ENCODE results near the gene SEMG1.

Gene SEMG1

GRCh38 chr20:45221076-45221475 is 14.2 kb downstream of the SEMG1 start, which contains the start of gene SEMG2:
Gene SEMG2, plus strand, starts transcription at chr20:45221373. Its CDS starts 17 bp downstream, at chr20:45221390.
- no peaks in the 10 kb centered on the region for H3K27me3 ChIP-seq (ENCODE audit: insufficient read depth, low read depth)
- no peak within 1 kb of the TSS for H2AFZ ChIP-seq (ENCODE audit: low read depth)
- H3K9ac ChIP-seq, result no peak within 1 kb of the TSS
- no peaks in the 10 kb centered on the region for H3K4me1 ChIP-seq (ENCODE audit: low read depth, poor library complexity, severe bottlenecking)
- no peak within 1 kb of the TSS for H3K27ac ChIP-seq
- no peaks in the 10 kb centered on the region for H3K36me3 ChIP-seq (ENCODE audit: insufficient read depth)
- TF ChIP-seq CTCF (conservative IDR thresholded peaks at IDR 0.05; ENCODE audit: low read depth, low read length), result no peak
- H3K4me3 ChIP-seq (IDR thresholded peaks at IDR 0.05; ENCODE audit: insufficient read depth, low read depth, low read length), result no peak within 1 kb of the TSS
- H4K20me1 ChIP-seq (ENCODE audit: insufficient read depth), result no peaks in the 10 kb centered on the region
- H3K79me2 ChIP-seq (ENCODE audit: insufficient read depth, low read depth), result no peaks in the 10 kb centered on the region
- no peak within 1 kb of the TSS for H3K4me2 ChIP-seq

- Histone ChIP-seq H3K9ac (no peak overlapping the region), H3K4me2 (no peak overlapping the region), H3K27ac (no peak overlapping the region), H2AFZ (ENCODE audit: low read depth) (no peak overlapping the region), H3K27me3 (ENCODE audit: insufficient read depth, low read depth) (no peaks in the 10 kb centered on the region), H3K4me1 (ENCODE audit: low read depth, poor library complexity, severe bottlenecking) (no peaks in the 10 kb centered on the region), H4K20me1 (ENCODE audit: insufficient read depth) (no peaks in the 10 kb centered on the region), H3K4me3 (IDR thresholded peaks at IDR 0.05; ENCODE audit: insufficient read depth, low read depth, low read length) (no peak overlapping the region), H3K79me2 (ENCODE audit: insufficient read depth, low read depth) (no peaks in the 10 kb centered on the region), H3K36me3 (ENCODE audit: insufficient read depth) (no peaks in the 10 kb centered on the region)
- TF ChIP-seq CTCF (conservative IDR thresholded peaks at IDR 0.05; ENCODE audit: low read depth, low read length), result no peak
Observed at GRCh38 chr20:45223136-45223535, 16.3 kb downstream of the SEMG1 start.

GRCh38 chr20:45226287-45226686 is 19.5 kb downstream of the SEMG1 start:
- Histone ChIP-seq H4K20me1 (ENCODE audit: insufficient read depth) (no peaks in the 10 kb centered on the region), H3K79me2 (ENCODE audit: insufficient read depth, low read depth) (no peaks in the 10 kb centered on the region), H3K4me1 (ENCODE audit: low read depth, poor library complexity, severe bottlenecking) (no peaks in the 10 kb centered on the region), H3K9ac (no peak overlapping the region), H3K27me3 (ENCODE audit: insufficient read depth, low read depth) (no peaks in the 10 kb centered on the region), H3K27ac (no peak overlapping the region), H3K36me3 (ENCODE audit: insufficient read depth) (no peaks in the 10 kb centered on the region), H3K4me2 (no peak overlapping the region), H2AFZ (ENCODE audit: low read depth) (no peak overlapping the region), H3K4me3 (IDR thresholded peaks at IDR 0.05; ENCODE audit: insufficient read depth, low read depth, low read length) (no peak overlapping the region)
- TF ChIP-seq CTCF (conservative IDR thresholded peaks at IDR 0.05; ENCODE audit: low read depth, low read length), result no peak

- H3K9ac ChIP-seq, result no peak overlapping the region
- H3K27ac ChIP-seq, result no peak overlapping the region
- no peak overlapping the region for H3K4me3 ChIP-seq (IDR thresholded peaks at IDR 0.05; ENCODE audit: insufficient read depth, low read depth, low read length)
- H3K4me1 ChIP-seq (ENCODE audit: low read depth, poor library complexity, severe bottlenecking), result no peaks in the 10 kb centered on the region
- H3K79me2 ChIP-seq (ENCODE audit: insufficient read depth, low read depth), result no peaks in the 10 kb centered on the region
- peak; percentile 67 for TF ChIP-seq CTCF (conservative IDR thresholded peaks at IDR 0.05; ENCODE audit: low read depth, low read length)
- H3K4me2 ChIP-seq, result no peak overlapping the region
- H3K27me3 ChIP-seq (ENCODE audit: insufficient read depth, low read depth), result no peaks in the 10 kb centered on the region
- no peaks in the 10 kb centered on the region for H3K36me3 ChIP-seq (ENCODE audit: insufficient read depth)
- peak overlapping the region; percentile 11; the same call in 1 of the 2 replicates for H2AFZ ChIP-seq (ENCODE audit: low read depth)
- no peaks in the 10 kb centered on the region for H4K20me1 ChIP-seq (ENCODE audit: insufficient read depth)
Observed at GRCh38 chr20:45229264-45230056, 22.6 kb downstream of the SEMG1 start.

All from KMS-11 (cell line).